HEK293T (cell line): ENCODE measurements around the gene TXNIP.

Source experiments
- BHLHE40 ChIP-seq: fragments of 450-650 bp; IDR thresholded peaks from 2 replicates; pipeline ENCODE4 v1.6.1; 2016; ENCODE audit warnings: mild to moderate bottlenecking, moderate library complexity, borderline replicate concordance
- CTBP1 ChIP-seq: fragments of 450-650 bp; IDR thresholded peaks from 2 replicates; pipeline ENCODE4 v1.6.1; 2016; ENCODE audit warnings: borderline replicate concordance
- ELF4 ChIP-seq: fragments of 450-650 bp; IDR thresholded peaks from 2 replicates; pipeline ENCODE4 v1.6.1; 2017; ENCODE audit warnings: antibody characterized with exemption
- FOXA1 ChIP-seq: fragments of 450-650 bp; IDR thresholded peaks from 2 replicates; pipeline ENCODE4 v1.6.1; 2016; ENCODE audit warnings: mild to moderate bottlenecking
- FOXK2 ChIP-seq: fragments of 450-650 bp; IDR thresholded peaks from 2 replicates; pipeline ENCODE4 v1.6.1; 2016; ENCODE audit warnings: mild to moderate bottlenecking
- HDGF ChIP-seq: fragments of 450-650 bp; IDR thresholded peaks from 2 replicates; pipeline ENCODE4 v1.6.1; 2017; ENCODE audit warnings: antibody characterized with exemption, borderline replicate concordance
- L3MBTL2 ChIP-seq: fragments of 450-650 bp; conservative IDR thresholded peaks from 2 replicates; pipeline ENCODE4 v1.6.1; 2016; ENCODE audit warnings: mild to moderate bottlenecking
- NFRKB ChIP-seq: fragments of 450-650 bp; IDR thresholded peaks from 2 replicates; pipeline ENCODE4 v1.6.1; 2016; ENCODE audit warnings: mild to moderate bottlenecking, moderate library complexity
- SP1 ChIP-seq: fragments of 450-650 bp; IDR thresholded peaks from 2 replicates; pipeline ENCODE4 v1.6.1; 2017
- TARDBP ChIP-seq: fragments of 450-650 bp; IDR thresholded peaks from 2 replicates; pipeline ENCODE4 v1.6.1; 2016
- TF ChIP-seq, protein P1 (sequence below): fragments of 450-650 bp; IDR thresholded peaks from 2 replicates; pipeline ENCODE4 v1.6.1; 2016

- TF ChIP-seq SP1 (no peak), ELF4 (no peak), CTBP1 (no peak), NFRKB (no peak), BHLHE40 (no peak), FOXK2 (no peak), L3MBTL2 (no peak), FOXA1 (no peak), TARDBP (no peak), HDGF (no peak)
- TF ChIP-seq, protein P1, sequence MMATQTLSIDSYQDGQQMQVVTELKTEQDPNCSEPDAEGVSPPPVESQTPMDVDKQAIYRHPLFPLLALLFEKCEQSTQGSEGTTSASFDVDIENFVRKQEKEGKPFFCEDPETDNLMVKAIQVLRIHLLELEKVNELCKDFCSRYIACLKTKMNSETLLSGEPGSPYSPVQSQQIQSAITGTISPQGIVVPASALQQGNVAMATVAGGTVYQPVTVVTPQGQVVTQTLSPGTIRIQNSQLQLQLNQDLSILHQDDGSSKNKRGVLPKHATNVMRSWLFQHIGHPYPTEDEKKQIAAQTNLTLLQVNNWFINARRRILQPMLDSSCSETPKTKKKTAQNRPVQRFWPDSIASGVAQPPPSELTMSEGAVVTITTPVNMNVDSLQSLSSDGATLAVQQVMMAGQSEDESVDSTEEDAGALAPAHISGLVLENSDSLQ: no peak
Observed at GRCh38 chr1:145944532-145944931, 51.8 kb downstream of the TXNIP start.
